Measurements from ENCODE around the gene SLC37A1. TPM values are rescaled to one million over a fixed set of nuclear protein-coding genes. Genes with fewer than 3 reads are reported as not detected.

SLC37A1 gene
- total RNA-seq, 4 donors from 2014 or later = 66.0 to 249 (median 195) TPM

DNA sequence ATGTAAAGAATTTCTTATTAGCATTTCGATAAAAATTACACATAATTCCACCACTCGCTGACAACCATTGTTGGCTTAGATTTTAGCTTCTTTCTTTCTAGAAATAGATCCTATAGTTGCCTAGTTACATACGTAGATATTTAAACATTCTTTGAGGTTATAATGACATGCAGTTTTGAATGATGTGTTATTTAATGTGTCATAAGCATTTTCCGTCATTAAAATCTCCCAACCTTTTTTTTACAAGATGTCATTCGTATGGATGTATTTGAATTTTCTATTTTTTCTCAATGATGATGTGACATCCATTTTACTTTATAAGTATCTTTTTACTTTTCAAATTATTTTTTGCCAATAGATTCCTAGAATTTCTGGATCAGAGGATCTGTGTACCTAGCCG is 44.7 kb downstream of the SLC37A1 start:
- H3K4me3 ChIP-seq = no peak overlapping the region
- H3K36me3 ChIP-seq = peaks cover 0 to 97% (median 0%) of the 10 kb centered on the region in 3 donors
- H3K27ac ChIP-seq = no peak overlapping the region
- no peaks in the 10 kb centered on the region for H3K4me1 ChIP-seq
- H3K27me3 ChIP-seq = no peaks in the 10 kb centered on the region
- TF ChIP-seq CTCF (IDR thresholded peaks at IDR 0.05) (no peak), POLR2A (IDR thresholded peaks at IDR 0.05) (no peak)
- no peaks in the 10 kb centered on the region for H3K9me3 ChIP-seq
- no peak for DNase-seq

DNA sequence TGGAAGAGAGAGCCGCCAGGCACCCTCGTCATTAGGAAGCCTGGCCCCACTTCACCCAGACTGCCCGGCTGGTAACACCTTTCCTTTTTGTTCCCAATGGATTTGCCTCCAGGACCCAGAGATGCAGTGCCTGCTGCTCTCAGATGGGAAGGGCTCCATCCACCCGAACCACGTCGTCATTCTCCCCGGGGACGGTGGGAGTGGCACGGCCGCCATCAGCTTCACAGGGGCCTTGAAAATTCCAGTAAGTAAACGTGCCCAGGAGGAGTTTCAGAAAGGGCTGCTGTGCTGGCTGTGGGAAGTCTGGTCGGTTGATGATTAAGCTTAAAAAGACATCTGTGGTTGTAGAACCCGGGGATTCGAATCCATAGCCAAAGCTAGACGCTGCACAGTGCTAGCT is 45.2 kb downstream of the SLC37A1 start:
- TF ChIP-seq CTCF (IDR thresholded peaks at IDR 0.05) (no peak), POLR2A (IDR thresholded peaks at IDR 0.05) (no peak)
- no peak overlapping the region for H3K4me3 ChIP-seq
- H3K4me1 ChIP-seq = no peaks in the 10 kb centered on the region
- H3K27ac ChIP-seq = no peak overlapping the region
- H3K9me3 ChIP-seq = no peaks in the 10 kb centered on the region
- DNase-seq = peak in 1 of 3 donors; percentile 34
- H3K27me3 ChIP-seq = no peaks in the 10 kb centered on the region
- H3K36me3 ChIP-seq = peaks cover 0 to 98% (median 0%) of the 10 kb centered on the region in 3 donors

- TF ChIP-seq POLR2A (IDR thresholded peaks at IDR 0.05) = no peak
- no peak for TF ChIP-seq CTCF (IDR thresholded peaks at IDR 0.05)
- no peaks in the 10 kb centered on the region for H3K9me3 ChIP-seq
- H3K27me3 ChIP-seq = no peaks in the 10 kb centered on the region
- H3K36me3 ChIP-seq = peaks cover 0 to 96% (median 0%) of the 10 kb centered on the region in 3 donors
- no peaks in the 10 kb centered on the region for H3K4me1 ChIP-seq
- no peak overlapping the region for H3K27ac ChIP-seq
- no peak overlapping the region for H3K4me3 ChIP-seq
- peak in 1 of 3 donors; percentile 36 for DNase-seq
Observed at GRCh38 chr21:42559326-42559725, 45.7 kb downstream of the SLC37A1 start.

- Histone ChIP-seq H3K36me3 (peaks cover 0 to 97% (median 0%) of the 10 kb centered on the region in 3 donors), H3K4me3 (no peak overlapping the region), H3K4me1 (no peaks in the 10 kb centered on the region), H3K27me3 (no peaks in the 10 kb centered on the region), H3K9me3 (no peaks in the 10 kb centered on the region), H3K27ac (no peak overlapping the region)
- TF ChIP-seq CTCF (IDR thresholded peaks at IDR 0.05) (no peak), POLR2A (IDR thresholded peaks at IDR 0.05) (no peak)
- DNase-seq = peak in 2 of 3 donors; percentile 15 to 25
Observed at GRCh38 chr21:42560517-42561179, 47.0 kb downstream of the SLC37A1 start.

GRCh38 chr21:42561762-42562650 is 48.4 kb downstream of the SLC37A1 start:
- peak; percentile 47 to 81 (median 62) for DNase-seq
- TF ChIP-seq POLR2A (IDR thresholded peaks at IDR 0.05) = no peak
- no peak for TF ChIP-seq CTCF (IDR thresholded peaks at IDR 0.05)
- Histone ChIP-seq H3K9me3 (no peaks in the 10 kb centered on the region), H3K27ac (peak overlapping the region in 1 of 4 donors; percentile 31), H3K27me3 (no peaks in the 10 kb centered on the region), H3K4me3 (no peak overlapping the region), H3K36me3 (peaks cover 0 to 97% (median 0%) of the 10 kb centered on the region in 3 donors), H3K4me1 (no peaks in the 10 kb centered on the region)
